Astrocyte (in vitro differentiated cells and primary cell): ENCODE measurements around the gene HMGCLL1. TPM values are rescaled to one million over a fixed set of nuclear protein-coding genes. Genes with fewer than 3 reads are reported as not detected.
A peak's percentile ranks its signal among the peaks of the same experiment; 100 is the strongest.

Experiments
- DNase-seq: peaks from one replicate; pipeline ENCODE4 v3.0.0-alpha.2; 2010; ENCODE audit warnings: low read depth
- FAIRE-seq: peaks from 2 replicates; lab custom pipeline; 2011; peaks lifted over from hg19 to GRCh38; lab: Jason Lieb, UNC
- H2AFZ ChIP-seq: 2 replicates; pipeline ENCODE4 v1.6.0; 2012; ENCODE audit warnings: low read depth, low read length, inconsistent platforms
- H3K27ac ChIP-seq: 2 replicates; pipeline ENCODE4 v1.5.1; 2011; ENCODE audit warnings: low read depth, low read length, inconsistent platforms
- H3K27me3 ChIP-seq: 2 replicates; pipeline ENCODE4 v1.6.0; 2011; ENCODE audit warnings: low read length, inconsistent platforms; ENCODE audit not compliant: insufficient read depth
- H3K36me3 ChIP-seq: 2 replicates; pipeline ENCODE4 v1.5.1; 2011; ENCODE audit warnings: low read length, inconsistent platforms; ENCODE audit not compliant: insufficient read depth
- H3K4me1 ChIP-seq: 2 replicates; pipeline ENCODE4 v1.5.1; 2011; ENCODE audit warnings: low read length, inconsistent platforms; ENCODE audit not compliant: insufficient read depth
- H3K4me2 ChIP-seq: 2 replicates; pipeline ENCODE4 v1.6.0; 2012; ENCODE audit warnings: low read length, inconsistent platforms
- H3K4me3 ChIP-seq: 2 replicates; pipeline ENCODE4 v1.5.1; 2011; ENCODE audit warnings: low read depth, mild to moderate bottlenecking, low read length, inconsistent platforms; ENCODE audit not compliant: insufficient read depth
- H3K79me2 ChIP-seq: 2 replicates; pipeline ENCODE4 v1.6.0; 2012; ENCODE audit warnings: mild to moderate bottlenecking, low read length, inconsistent platforms; ENCODE audit not compliant: insufficient read depth
- H3K9ac ChIP-seq: 2 replicates; pipeline ENCODE4 v1.6.0; 2012; ENCODE audit warnings: mild to moderate bottlenecking, low read length, inconsistent platforms
- H3K9me3 ChIP-seq: 2 replicates; pipeline ENCODE4 v1.5.1; 2012; ENCODE audit warnings: low read depth, mild to moderate bottlenecking, low read length, inconsistent platforms; ENCODE audit not compliant: insufficient read depth
- H4K20me1 ChIP-seq: 2 replicates; pipeline ENCODE4 v1.6.0; 2012; ENCODE audit warnings: low read length, inconsistent platforms; ENCODE audit not compliant: insufficient read depth
- H3K27ac Mint-ChIP-seq: one replicate; pipeline ENCODE4 v1.8.0; 2021; ENCODE audit warnings: mild to moderate bottlenecking, mixed read lengths; ENCODE audit not compliant: unreplicated experiment
- H3K27me3 Mint-ChIP-seq: one replicate; pipeline ENCODE4 v1.8.0; 2021; ENCODE audit warnings: low read depth, mixed read lengths; ENCODE audit not compliant: unreplicated experiment
- H3K36me3 Mint-ChIP-seq: one replicate; pipeline ENCODE4 v1.8.0; 2021; ENCODE audit warnings: low read depth, mixed read lengths; ENCODE audit not compliant: unreplicated experiment
- H3K4me1 Mint-ChIP-seq: one replicate; pipeline ENCODE4 v1.8.0; 2021; ENCODE audit warnings: low read depth, mixed read lengths; ENCODE audit not compliant: unreplicated experiment
- H3K4me3 Mint-ChIP-seq: one replicate; pipeline ENCODE4 v1.8.0; 2021; ENCODE audit warnings: mild to moderate bottlenecking, moderate library complexity, mixed read lengths; ENCODE audit not compliant: unreplicated experiment
- H3K9me3 Mint-ChIP-seq: one replicate; pipeline ENCODE4 v1.8.0; 2021; ENCODE audit warnings: mild to moderate bottlenecking, mixed read lengths; ENCODE audit not compliant: unreplicated experiment
- CTCF ChIP-seq: IDR thresholded peaks from 2 replicates; pipeline ENCODE4 v1.5.1; 2011; ENCODE audit warnings: low read depth, mild to moderate bottlenecking, inconsistent platforms, low read length, moderate library complexity; ENCODE audit not compliant: insufficient read depth
- EZH2 ChIP-seq: IDR thresholded peaks from 2 replicates; pipeline ENCODE4 v1.6.1; 2012; ENCODE audit warnings: mild to moderate bottlenecking, low read length, inconsistent platforms; ENCODE audit not compliant: insufficient read depth
- total RNA-seq: library from RNA; stranded (reverse); gene quantifications from 2 replicates; pipeline ENCODE4 v1.2.1, GENCODE V29; 2021

The HMGCLL1 gene
- total RNA-seq, 1 donor from 2014 or later, result 0.30 TPM

DNA sequence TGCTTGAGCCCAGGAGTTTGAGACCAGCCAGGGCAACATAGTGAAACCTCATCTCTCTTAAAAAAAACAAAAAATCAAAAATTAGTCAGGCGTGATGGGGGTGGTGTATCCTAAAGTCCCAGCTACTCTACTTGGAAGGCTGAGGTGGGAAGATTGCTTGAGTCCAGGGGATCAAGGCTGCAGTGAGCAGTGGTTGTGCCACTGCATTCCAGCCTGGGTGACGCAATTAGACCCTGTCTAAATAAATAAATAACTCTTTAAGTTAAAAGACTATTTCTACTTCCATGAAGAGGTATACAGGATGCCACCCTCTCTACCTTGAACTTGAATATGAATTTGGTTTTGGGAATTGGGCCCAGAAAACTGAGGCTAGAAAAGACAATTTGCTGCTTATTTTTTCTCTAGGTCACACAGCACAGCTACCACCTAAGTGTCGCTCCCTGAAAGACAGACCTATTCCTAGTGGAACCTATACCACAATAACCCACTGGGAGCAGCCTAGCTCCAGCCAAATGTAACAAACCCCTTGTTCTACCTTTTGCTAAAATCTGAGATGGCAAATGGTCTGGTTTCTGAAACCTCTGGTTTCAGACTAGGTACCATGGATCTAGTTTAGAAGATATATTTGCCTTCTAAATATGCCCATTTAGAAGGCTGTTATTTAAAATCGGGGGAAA lies 35.2 kb downstream of the HMGCLL1 start:
- no peak overlapping the region for H3K27ac ChIP-seq
- no peaks in the 10 kb centered on the region for H3K4me1 ChIP-seq
- no peaks in the 10 kb centered on the region for H4K20me1 ChIP-seq
- H3K4me3 ChIP-seq, result no peak overlapping the region
- H3K9ac ChIP-seq, result no peak overlapping the region
- H3K79me2 ChIP-seq, result no peaks in the 10 kb centered on the region
- no peaks in the 10 kb centered on the region for H3K9me3 ChIP-seq
- TF ChIP-seq CTCF (no peak), EZH2 (no peak)
- H3K36me3 ChIP-seq, result no peaks in the 10 kb centered on the region
- Mint-ChIP-seq H3K4me1 (no peaks in the 10 kb centered on the region), H3K36me3 (no peaks in the 10 kb centered on the region), H3K4me3 (no peak overlapping the region), H3K27ac (peak overlapping the region; percentile 47), H3K27me3 (no peaks in the 10 kb centered on the region), H3K9me3 (no peaks in the 10 kb centered on the region)
- no peaks in the 10 kb centered on the region for H3K27me3 ChIP-seq
- no peak overlapping the region for H3K4me2 ChIP-seq
- no peak for DNase-seq
- no peak overlapping the region for H2AFZ ChIP-seq
- FAIRE-seq, result no peak

DNA sequence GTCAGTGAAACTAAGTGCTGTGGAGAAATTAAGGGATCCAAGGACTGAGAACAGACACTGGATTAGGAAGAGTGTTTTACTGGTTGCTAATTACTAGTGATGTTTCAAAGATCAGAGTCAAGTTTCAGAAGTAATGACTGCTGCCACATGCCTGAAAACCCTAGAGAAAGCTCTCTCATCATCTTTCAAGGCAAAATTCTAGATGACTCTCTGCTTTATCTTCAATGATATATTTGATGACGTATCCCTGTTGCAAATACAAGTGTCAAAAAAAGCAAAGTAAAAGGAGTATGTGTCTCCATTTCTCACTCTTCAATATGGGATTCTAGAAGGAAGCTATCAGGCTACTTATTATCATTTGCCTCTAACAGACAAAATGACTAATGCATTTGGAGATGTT lies 38.0 kb downstream of the HMGCLL1 start:
- Histone ChIP-seq H3K4me2 (no peak overlapping the region), H3K4me1 (no peaks in the 10 kb centered on the region), H3K79me2 (no peaks in the 10 kb centered on the region), H3K9me3 (no peaks in the 10 kb centered on the region), H3K27me3 (no peaks in the 10 kb centered on the region), H3K9ac (no peak overlapping the region), H2AFZ (no peak overlapping the region), H3K27ac (no peak overlapping the region), H4K20me1 (no peaks in the 10 kb centered on the region), H3K4me3 (no peak overlapping the region), H3K36me3 (no peaks in the 10 kb centered on the region)
- DNase-seq (no peak), FAIRE-seq (no peak)
- no peak overlapping the region for H3K4me3 Mint-ChIP-seq
- no peaks in the 10 kb centered on the region for H3K9me3 Mint-ChIP-seq
- no peaks in the 10 kb centered on the region for H3K27me3 Mint-ChIP-seq
- H3K36me3 Mint-ChIP-seq, result no peaks in the 10 kb centered on the region
- no peaks in the 10 kb centered on the region for H3K4me1 Mint-ChIP-seq
- TF ChIP-seq EZH2, result no peak
- H3K27ac Mint-ChIP-seq, result no peak overlapping the region

DNA sequence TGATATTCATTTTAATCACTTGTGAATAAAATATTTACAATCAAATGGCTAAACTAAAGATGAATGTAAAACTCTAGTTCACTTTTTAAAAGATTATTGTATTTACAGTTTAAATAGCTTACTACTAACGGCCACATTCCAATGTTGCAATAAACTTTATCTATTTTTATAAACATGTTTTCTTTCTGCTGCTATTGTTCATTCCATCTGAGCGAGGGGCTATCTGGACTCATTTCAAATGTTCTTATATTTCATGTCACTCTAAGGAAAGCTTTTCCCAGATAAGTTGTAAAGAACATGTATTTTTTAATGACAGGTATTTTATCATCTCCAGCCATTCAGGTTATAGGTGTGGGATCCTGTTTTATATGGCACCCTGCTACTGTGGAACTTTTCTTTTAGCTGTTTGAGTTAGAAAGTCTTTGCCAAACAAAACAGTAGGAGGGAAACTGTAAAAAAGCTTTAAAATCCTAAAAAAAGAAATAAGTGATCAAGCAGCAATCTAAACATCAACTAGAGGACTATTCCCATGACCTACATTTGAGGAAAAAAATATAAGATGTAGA lies 42.5 kb downstream of the HMGCLL1 start:
- no peaks in the 10 kb centered on the region for H3K4me1 ChIP-seq
- H3K4me3 ChIP-seq, result no peak overlapping the region
- H3K4me1 Mint-ChIP-seq, result no peaks in the 10 kb centered on the region
- FAIRE-seq, result no peak
- no peak overlapping the region for H3K27ac Mint-ChIP-seq
- H4K20me1 ChIP-seq, result no peaks in the 10 kb centered on the region
- no peak for TF ChIP-seq CTCF
- TF ChIP-seq EZH2, result no peak
- H3K36me3 Mint-ChIP-seq, result no peaks in the 10 kb centered on the region
- no peak overlapping the region for H3K9ac ChIP-seq
- no peaks in the 10 kb centered on the region for H3K9me3 ChIP-seq
- no peak overlapping the region for H3K27ac ChIP-seq
- no peak overlapping the region for H2AFZ ChIP-seq
- H3K79me2 ChIP-seq, result no peaks in the 10 kb centered on the region
- H3K4me3 Mint-ChIP-seq, result no peak overlapping the region
- no peaks in the 10 kb centered on the region for H3K27me3 ChIP-seq
- no peaks in the 10 kb centered on the region for H3K36me3 ChIP-seq
- H3K4me2 ChIP-seq, result no peak overlapping the region
- H3K9me3 Mint-ChIP-seq, result no peaks in the 10 kb centered on the region
- H3K27me3 Mint-ChIP-seq, result no peaks in the 10 kb centered on the region
- no peak for DNase-seq
